Measurements from ENCODE around the gene PLXND1.

The PLXND1 gene

GRCh38 chr3:129599607-129600006 lies 6.9 kb downstream of the PLXND1 start:
- peak; percentile 70 for DNase-seq (ENCODE audit: low spot score)

GRCh38 chr3:129599073-129599472 lies 7.4 kb downstream of the PLXND1 start:
- DNase-seq (ENCODE audit: low spot score): no peak

GRCh38 chr3:129598484-129598883 lies 8.0 kb downstream of the PLXND1 start:
- DNase-seq (ENCODE audit: low spot score): no peak

GRCh38 chr3:129598000-129598381 lies 8.5 kb downstream of the PLXND1 start:
- no peak for DNase-seq (ENCODE audit: low spot score)

DNA sequence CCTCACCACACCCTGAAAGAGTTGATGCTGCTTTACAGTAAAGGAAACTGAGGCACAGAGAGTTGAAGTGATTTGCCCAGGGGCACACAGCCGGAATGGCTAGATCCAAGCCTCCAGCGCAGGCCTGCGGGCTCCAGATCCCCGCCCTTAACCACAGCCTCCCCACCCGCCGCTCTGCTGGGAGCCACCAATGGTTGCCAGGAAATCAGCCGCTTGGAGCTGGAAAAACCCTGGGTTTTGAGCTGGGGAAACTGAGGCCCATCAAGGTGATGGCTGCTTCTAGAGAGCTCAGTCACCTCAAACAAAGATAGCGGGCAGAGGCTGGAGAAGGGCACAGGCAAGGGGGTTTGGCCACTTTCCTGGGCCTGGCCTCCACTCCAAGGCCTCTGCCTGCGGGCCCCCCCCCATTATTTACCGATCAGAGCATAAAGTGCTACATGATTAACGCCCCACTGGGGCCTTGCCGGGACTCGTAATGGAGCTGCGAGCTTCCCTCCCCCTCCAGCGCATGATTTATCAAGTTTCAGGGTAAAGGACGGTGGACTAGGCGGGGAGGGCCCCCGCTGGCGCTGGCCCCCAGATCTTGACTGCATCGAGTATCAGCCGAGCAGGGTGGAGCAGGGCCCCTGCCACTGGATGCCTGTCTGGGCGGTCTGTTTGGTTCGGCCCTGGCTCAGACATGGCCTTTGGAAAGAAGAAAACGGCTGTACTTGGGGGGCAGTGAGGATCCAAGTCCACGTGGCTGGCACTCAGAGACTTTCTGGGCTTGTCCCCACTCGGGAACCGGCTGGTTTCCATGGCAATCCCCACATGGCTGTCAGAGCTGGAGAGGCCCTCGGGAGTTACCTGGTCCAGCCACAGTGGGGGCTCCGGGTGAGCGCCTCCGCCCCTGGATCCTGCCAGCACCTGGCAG lies 9.1 kb downstream of the PLXND1 start:
- DNase-seq (ENCODE audit: low spot score): peak; percentile 73

DNA sequence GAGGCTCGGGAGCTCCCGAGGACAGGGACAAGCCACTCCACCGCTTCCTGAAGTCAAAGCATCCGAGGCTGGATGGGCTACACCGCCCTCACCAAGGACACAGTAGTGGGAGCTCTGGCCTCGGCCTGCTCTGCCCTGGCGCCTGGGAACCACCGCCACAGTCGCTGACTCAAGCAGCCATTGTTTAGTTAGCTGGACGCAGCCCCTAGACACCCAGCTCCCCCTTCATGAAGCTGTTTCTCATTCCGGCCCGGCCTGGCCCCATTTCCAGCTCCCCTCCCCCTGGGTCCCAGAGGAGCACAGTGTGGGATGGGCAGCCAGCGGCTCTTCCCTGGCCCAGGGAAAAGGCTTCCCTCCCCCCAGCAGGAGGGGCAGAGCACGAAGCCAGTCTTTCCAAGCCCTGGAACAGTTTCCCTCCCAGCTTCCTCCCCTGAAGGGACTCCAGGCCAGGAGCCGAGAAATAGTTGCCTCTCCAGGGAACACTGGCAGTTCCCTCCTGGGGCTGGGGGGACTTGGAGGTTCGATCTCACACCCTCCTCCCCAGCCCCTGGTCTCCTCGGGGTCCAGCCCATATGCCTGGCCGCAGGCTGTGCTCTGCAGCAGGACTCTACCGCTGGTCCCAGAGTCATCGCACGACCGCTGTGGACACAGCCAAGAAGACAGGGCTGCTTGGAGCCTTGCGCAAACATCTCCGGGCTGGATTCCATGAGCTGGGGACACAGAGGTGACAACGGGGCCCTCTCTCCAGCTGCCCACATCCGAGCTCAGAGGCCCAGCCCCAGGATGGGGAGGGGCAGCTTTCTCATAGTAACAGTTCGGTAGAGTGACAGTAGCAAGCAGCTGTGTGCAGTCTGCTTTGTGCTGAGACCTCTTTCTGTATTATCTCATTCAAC lies 10.0 kb downstream of the PLXND1 start:
- DNase-seq (ENCODE audit: low spot score): peak; percentile 92

GRCh38 chr3:129595544-129596193 lies 10.8 kb downstream of the PLXND1 start:
- DNase-seq (ENCODE audit: low spot score): no peak

DNA sequence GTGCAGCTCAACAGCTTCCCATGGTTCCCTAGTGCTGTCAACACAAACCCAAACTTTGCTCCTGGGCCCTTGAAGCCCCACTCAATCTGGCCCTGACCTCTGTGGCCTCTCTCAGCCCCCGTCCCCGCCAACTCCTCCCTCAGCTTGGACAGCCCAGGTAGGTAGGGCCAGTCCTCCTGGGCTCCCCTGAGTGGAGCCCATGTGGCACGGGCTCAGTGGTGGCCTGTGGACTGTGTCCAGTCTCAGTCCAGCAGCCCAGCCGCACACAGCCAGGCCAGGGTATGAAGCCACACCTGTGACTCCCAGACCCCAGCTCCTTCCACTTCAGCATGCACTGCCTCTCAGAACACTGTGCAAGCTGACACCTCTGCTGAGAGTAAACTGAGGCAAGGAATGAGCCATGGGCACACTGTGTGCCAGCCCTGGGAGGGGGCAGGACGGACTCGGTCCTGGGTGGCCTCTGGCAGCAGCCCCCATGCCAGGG lies 11.5 kb downstream of the PLXND1 start:
- DNase-seq (ENCODE audit: low spot score): no peak

DNA sequence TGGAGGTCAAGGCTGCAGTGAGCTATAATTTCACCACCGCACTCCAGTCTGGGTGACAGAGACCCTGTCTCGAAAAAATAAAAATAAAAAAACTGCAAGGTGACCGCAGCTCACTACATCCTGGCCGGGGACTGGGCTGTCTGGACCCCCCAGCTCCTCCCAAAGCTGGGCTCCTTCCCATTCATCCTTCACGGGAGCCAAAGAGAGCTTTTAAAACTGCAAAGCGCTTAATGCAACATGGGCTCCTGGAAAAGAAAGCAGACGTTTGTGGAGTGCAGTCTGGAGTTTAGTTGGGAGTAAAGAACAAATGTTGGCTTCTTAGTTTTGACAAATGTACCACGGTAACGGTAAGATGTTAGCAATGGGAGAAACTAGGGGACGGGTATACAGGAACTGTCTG lies 12.1 kb downstream of the PLXND1 start:
- DNase-seq (ENCODE audit: low spot score): no peak

DNA sequence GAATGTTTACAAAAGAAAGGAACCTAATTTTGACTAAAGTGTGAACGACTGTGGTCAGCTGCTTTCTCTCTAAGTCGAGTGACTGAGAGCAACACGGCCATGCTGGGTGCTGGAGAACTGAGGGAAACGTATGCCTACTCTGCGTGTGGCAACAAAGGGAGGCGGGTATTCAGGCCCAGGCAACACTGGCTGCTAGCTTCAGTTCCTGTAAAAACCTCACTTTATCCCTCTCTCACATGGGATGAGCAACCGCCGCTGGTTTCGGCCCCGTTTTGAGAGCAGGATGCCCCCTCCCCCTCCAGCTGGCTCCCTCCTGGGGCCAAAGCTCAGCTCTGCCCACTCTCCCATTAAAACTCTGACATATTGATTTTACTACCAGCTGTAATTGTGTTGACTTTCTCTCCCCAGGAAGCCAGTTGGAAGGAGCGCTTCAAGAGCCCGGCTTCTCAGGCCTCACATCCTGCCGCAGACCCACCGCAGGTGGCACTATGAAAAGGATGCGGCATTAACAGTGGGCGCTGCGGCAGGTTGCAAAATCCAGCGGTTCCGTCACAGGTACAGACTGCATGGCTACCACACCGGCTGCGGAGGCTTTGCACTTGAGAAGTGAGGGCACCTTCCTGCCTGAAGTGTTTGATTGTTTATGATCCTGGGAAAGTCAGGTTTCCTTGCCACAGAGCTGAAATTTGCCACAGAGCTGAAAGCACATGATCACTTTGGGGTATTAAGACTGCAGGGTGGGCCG lies 12.7 kb downstream of the PLXND1 start:
- no peak for DNase-seq (ENCODE audit: low spot score)

GRCh38 chr3:129593230-129593594 lies 13.3 kb downstream of the PLXND1 start:
- DNase-seq (ENCODE audit: low spot score): no peak

- no peak for DNase-seq (ENCODE audit: low spot score)
Measured at GRCh38 chr3:129592381-129593131, 13.9 kb downstream of the PLXND1 start.

GRCh38 chr3:129591932-129592331 lies 14.5 kb downstream of the PLXND1 start:
- DNase-seq (ENCODE audit: low spot score): no peak

- no peak for DNase-seq (ENCODE audit: low spot score)
Measured at GRCh38 chr3:129590215-129590614, 16.3 kb downstream of the PLXND1 start.

DNA sequence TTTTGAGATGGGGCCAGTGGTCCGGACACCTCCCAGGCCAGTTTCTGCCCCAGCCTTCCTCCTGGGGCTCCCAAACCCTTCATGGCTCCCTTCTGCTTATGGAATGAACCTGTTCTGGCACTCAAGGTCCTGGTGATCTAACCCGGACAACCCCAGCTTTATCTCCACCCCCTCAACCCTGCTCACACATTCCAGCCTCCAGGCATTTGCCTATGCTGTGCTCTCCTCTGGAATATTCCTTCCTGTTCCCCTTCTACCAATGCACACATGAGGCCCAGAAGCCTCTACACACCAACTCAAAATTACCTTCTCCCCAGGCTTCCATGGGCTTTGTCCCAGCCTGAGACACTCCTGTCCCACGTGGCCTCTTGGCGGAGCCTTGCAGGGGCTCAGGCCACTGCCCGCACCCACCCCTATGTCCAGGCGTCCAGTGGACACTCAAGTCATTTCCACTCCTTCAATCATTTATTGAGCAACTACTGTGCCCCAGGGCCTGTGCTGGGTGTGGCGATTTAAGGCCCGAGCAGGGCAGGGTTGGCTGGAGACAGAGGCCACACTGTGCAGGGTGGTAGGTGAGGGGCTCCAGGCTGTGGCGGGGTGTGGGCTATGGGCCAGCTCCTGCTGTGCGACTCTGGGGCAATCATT lies 18.8 kb downstream of the PLXND1 start:
- no peak for DNase-seq (ENCODE audit: low spot score)

- DNase-seq (ENCODE audit: low spot score): peak; percentile 47
Measured at GRCh38 chr3:129586746-129587430, 19.6 kb downstream of the PLXND1 start.

DNA sequence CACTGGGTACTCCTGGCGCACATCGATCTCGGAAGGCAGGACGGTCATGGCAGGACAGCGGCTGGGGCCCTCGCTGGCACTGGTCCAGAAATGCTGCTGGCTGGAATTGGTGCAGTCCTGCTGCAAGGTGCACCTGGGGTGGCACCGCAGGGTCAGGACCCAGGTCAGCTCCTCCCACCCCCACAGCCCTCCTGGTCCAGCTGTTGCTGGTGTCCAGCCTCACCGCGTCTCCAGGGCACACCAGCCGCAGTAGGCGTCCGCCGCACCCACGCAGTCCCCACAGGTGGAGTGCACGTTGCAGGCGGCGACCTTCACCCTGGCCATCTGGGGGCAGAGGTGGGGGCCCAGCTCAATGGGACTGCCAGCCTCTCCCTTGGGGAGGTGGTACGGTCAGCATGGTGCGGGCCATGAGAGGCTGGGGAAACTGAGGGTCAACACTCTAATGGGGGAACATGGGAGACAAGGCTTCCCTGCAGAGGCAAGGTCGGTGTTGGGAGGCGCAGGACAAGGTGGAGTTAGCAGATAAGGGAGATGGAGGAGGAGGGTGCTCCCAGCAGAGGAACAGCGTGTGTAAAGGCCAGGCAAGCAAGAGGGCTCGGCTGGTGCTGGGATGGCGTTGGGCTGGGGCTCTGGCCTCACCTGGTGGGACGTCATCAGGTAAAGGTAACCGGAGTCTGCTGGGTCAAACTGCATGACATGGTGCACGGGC lies 20.4 kb downstream of the PLXND1 start:
- DNase-seq (ENCODE audit: low spot score): no peak

GRCh38 chr3:129584631-129585030 lies 21.8 kb downstream of the PLXND1 start:
- no peak for DNase-seq (ENCODE audit: low spot score)

DNA sequence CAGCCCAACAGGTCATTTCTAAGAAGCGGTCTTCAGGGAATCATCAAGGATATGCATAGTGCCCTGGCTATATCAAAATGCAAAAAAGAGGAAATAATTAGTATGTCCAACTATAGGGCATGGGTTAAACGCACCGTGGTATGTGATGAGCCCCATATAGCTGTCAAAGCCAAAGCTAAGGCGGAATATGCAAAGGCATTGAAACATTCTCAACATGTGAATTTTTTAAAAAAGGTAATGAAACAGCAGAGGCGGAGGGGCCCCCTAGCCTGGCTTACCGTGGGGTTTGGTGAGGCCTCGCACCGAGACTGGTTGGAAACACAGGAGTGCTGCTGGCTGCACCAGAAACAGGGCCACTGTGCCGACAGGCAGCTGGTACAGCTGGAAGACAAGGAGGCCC lies 23.2 kb downstream of the PLXND1 start:
- DNase-seq (ENCODE audit: low spot score): no peak

All from AG08396 (cell line).